ENCODE results near the gene TNRC6C. TPM values are rescaled to one million over a fixed set of nuclear protein-coding genes. Genes with fewer than 3 reads are reported as not detected.
A peak's percentile ranks its signal among the peaks of the same experiment; 100 is the strongest.

Gene TNRC6C
- total and polyA plus RNA-seq, 9 donors: 8.1 to 11.1 (median 8.8) TPM

DNA sequence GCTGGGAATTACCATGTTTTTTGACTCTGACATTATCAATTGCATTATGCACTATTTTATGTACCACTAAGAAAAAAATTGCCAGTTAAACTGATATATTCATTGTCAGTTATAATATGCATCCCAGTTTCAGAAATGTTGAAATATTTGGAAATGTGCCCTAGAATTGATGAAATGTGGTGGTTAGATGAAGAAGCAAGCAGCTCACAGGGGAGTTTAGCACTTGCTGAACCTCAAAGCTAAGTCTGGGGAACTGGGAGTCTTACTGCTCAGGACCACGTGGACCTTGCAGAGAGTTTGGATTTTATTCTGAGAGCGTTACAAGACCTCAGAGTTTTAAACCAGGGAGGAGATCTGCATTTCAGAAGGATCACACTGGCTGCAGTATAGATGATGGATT is 67.9 kb downstream of the TNRC6C start:
- Histone ChIP-seq H3K4me3 (ENCODE audit: low read length) (no peak overlapping the region), H3K27ac (ENCODE audit: low read length) (no peak overlapping the region), H3K9me3 (replicated peaks; ENCODE audit: control insufficient read depth, low read depth, low read length) (no peaks in the 10 kb centered on the region), H3K36me3 (ENCODE audit: control insufficient read depth, insufficient read depth, low read length) (peaks cover 3% of the 10 kb centered on the region), H3K27me3 (ENCODE audit: control insufficient read depth, insufficient read depth, low read length) (no peaks in the 10 kb centered on the region), H3K4me1 (ENCODE audit: control insufficient read depth, insufficient read depth, low read length) (no peaks in the 10 kb centered on the region)
- 100% methylated on average over 1 of the region's 2 CpGs for WGBS (ENCODE audit: insufficient coverage)
- no peak for DNase-seq

DNA sequence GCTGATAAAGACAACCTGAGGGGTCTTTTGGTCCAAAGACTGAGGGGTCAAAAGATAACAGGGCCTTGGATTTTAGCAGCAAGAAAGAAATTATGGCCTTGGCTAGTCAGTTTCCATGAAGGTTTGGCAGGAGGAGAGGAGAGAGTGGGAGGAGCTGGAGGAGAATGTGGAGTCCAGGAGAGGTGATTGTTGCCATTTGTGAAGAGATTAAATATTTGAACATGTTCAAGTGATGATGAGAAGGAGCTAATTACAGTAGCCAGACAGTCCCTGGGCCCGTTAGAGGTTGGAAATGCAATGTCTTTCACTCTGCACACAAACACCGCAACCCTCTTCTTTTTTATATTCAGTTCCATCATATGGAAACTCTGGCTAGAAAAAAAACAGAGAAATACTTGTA is 68.6 kb downstream of the TNRC6C start:
- no peak for DNase-seq
- WGBS (ENCODE audit: insufficient coverage): no CpG with 5 or more reads among the region's 2 CpGs
- Histone ChIP-seq H3K36me3 (ENCODE audit: control insufficient read depth, insufficient read depth, low read length) (peaks cover 6% of the 10 kb centered on the region), H3K4me1 (ENCODE audit: control insufficient read depth, insufficient read depth, low read length) (no peaks in the 10 kb centered on the region), H3K27ac (ENCODE audit: low read length) (no peak overlapping the region), H3K9me3 (replicated peaks; ENCODE audit: control insufficient read depth, low read depth, low read length) (no peaks in the 10 kb centered on the region), H3K27me3 (ENCODE audit: control insufficient read depth, insufficient read depth, low read length) (no peaks in the 10 kb centered on the region), H3K4me3 (ENCODE audit: low read length) (no peak overlapping the region)

DNA sequence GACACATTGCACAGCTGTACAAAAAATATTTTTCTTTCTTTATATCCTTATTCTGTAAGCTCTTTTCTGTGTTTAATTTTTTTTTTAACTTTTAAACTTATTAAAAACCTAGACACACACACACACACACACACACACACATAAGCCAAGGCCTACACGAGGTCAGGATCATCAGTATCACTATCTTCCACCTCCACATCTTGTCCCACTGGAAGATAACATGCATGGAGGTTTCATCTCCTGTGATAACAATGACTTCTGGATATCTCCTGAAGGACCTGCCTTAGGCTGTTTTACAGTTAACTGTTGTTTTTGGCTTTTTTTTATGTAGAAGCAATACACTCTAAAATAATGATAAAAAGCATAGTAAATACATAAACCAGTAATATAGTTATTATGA is 71.2 kb downstream of the TNRC6C start:
- no peak for DNase-seq
- H3K27me3 ChIP-seq (ENCODE audit: control insufficient read depth, insufficient read depth, low read length): no peaks in the 10 kb centered on the region
- H3K9me3 ChIP-seq (replicated peaks; ENCODE audit: control insufficient read depth, low read depth, low read length): no peaks in the 10 kb centered on the region
- no CpG with 5 or more reads among the region's 1 CpG for WGBS (ENCODE audit: insufficient coverage)
- no peak overlapping the region for H3K27ac ChIP-seq (ENCODE audit: low read length)
- no peaks in the 10 kb centered on the region for H3K4me1 ChIP-seq (ENCODE audit: control insufficient read depth, insufficient read depth, low read length)
- no peak overlapping the region for H3K4me3 ChIP-seq (ENCODE audit: low read length)
- H3K36me3 ChIP-seq (ENCODE audit: control insufficient read depth, insufficient read depth, low read length): peaks cover 9% of the 10 kb centered on the region

DNA sequence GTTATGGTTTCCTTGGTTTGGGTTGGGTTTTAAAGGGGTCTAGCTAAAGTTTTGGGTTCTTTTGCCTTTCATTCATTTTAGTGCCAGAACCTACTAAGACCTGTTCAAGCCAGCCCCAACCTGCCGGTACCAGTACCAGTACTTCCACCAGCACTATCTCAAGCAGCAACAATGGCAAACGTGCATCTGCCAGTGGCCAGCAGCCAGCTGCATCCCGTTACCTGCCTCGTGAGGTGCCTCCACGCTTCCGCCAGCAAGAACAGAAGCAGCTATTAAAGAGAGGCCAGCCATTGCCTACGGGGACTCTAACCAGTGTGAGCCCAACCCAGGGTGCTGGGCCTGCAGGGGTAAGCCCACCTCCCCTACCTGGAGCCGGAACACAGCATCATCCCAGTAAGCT is 72.9 kb downstream of the TNRC6C start:
- Histone ChIP-seq H3K27me3 (ENCODE audit: control insufficient read depth, insufficient read depth, low read length) (no peaks in the 10 kb centered on the region), H3K36me3 (ENCODE audit: control insufficient read depth, insufficient read depth, low read length) (peaks cover 15% of the 10 kb centered on the region), H3K4me1 (ENCODE audit: control insufficient read depth, insufficient read depth, low read length) (no peaks in the 10 kb centered on the region), H3K4me3 (ENCODE audit: low read length) (no peak overlapping the region), H3K27ac (ENCODE audit: low read length) (no peak overlapping the region), H3K9me3 (replicated peaks; ENCODE audit: control insufficient read depth, low read depth, low read length) (no peaks in the 10 kb centered on the region)
- WGBS (ENCODE audit: insufficient coverage): 83% methylated on average over 6 of the region's 8 CpGs
- DNase-seq: no peak

DNA sequence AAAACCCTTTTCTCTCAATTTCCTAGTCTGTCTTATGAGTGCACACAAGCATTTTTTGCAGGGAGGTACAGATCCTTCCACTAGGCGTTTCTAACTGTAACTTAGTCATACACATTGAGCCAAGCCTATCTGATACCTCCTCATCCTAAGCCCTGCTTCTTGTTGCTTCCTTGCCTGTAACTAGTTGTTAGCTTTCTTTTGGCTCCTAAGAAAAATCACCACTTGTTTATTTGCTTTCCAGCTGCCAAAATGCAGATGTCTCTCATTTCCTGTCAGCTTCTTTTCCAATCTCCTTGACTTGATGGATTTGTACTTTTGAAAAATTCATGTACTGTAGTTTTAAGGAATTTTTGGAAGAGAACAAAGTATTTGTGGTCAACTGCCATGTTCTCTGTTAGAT is 73.7 kb downstream of the TNRC6C start:
- Histone ChIP-seq H3K27me3 (ENCODE audit: control insufficient read depth, insufficient read depth, low read length) (no peaks in the 10 kb centered on the region), H3K4me1 (ENCODE audit: control insufficient read depth, insufficient read depth, low read length) (no peaks in the 10 kb centered on the region), H3K9me3 (replicated peaks; ENCODE audit: control insufficient read depth, low read depth, low read length) (no peaks in the 10 kb centered on the region), H3K4me3 (ENCODE audit: low read length) (no peak overlapping the region), H3K27ac (ENCODE audit: low read length) (no peak overlapping the region), H3K36me3 (ENCODE audit: control insufficient read depth, insufficient read depth, low read length) (peaks cover 16% of the 10 kb centered on the region)
- 27% methylated on average over 1 of the region's 1 CpG for WGBS (ENCODE audit: insufficient coverage)
- peak; percentile 31 for DNase-seq

DNA sequence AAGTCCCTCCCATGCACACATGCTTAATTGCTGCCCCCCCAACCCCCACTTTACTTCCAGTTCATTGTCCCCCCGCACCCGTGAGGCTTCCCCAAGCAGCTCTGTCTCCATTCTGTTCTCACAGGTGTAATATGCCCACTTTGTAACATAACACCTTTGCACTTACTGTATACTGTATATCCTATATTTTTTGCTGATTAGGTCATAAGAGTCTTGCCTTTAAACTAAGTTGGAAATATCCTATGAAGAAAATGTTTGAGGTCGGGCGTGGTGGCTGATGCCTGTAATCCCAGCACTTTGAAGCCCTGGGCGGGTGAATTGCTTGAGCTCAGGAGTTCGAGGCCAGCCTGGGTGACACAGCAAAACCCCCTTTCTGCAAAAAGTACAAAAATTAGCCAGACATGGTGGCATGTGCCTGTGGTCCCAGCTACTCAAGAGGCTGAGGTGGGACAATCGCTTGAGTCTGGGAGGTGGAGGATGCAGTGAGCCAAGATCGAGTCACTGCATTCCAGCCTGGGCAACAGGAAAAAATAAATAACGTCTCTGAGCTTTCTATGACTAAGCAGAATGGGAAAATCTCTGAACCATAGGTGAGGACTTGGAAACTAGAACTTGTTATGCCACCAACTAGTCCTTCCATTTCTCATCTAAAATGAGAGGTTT is 76.1 kb downstream of the TNRC6C start:
- Histone ChIP-seq H3K27me3 (ENCODE audit: control insufficient read depth, insufficient read depth, low read length) (no peaks in the 10 kb centered on the region), H3K27ac (ENCODE audit: low read length) (no peak overlapping the region), H3K36me3 (ENCODE audit: control insufficient read depth, insufficient read depth, low read length) (peaks cover 23% of the 10 kb centered on the region), H3K9me3 (replicated peaks; ENCODE audit: control insufficient read depth, low read depth, low read length) (no peaks in the 10 kb centered on the region), H3K4me1 (ENCODE audit: control insufficient read depth, insufficient read depth, low read length) (peaks cover 2% of the 10 kb centered on the region), H3K4me3 (ENCODE audit: low read length) (no peak overlapping the region)
- no peak for DNase-seq
- WGBS (ENCODE audit: insufficient coverage): 91% methylated on average over 5 of the region's 9 CpGs

DNA sequence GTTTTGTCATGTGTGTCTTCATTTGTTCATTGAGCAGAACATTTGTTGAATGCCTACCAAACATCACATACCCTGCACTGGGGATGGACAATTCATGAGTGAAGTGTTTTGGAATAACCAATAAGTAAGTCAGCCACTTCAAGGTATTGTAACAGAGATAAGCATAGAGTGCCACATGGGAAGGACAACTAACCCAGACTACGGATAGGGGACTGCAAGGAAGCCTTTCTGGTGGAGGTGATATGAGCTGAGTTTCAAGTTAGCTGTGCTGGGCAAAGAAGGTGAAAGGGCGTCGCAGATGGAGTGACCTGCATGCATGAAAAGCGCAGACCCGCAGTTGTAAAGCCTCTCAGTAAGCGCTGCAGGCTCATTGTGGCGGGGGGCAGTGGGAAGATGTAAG is 78.8 kb downstream of the TNRC6C start:
- Histone ChIP-seq H3K27me3 (ENCODE audit: control insufficient read depth, insufficient read depth, low read length) (no peaks in the 10 kb centered on the region), H3K4me1 (ENCODE audit: control insufficient read depth, insufficient read depth, low read length) (peaks cover 8% of the 10 kb centered on the region), H3K36me3 (ENCODE audit: control insufficient read depth, insufficient read depth, low read length) (peaks cover 19% of the 10 kb centered on the region), H3K27ac (ENCODE audit: low read length) (no peak overlapping the region), H3K4me3 (ENCODE audit: low read length) (no peak overlapping the region), H3K9me3 (replicated peaks; ENCODE audit: control insufficient read depth, low read depth, low read length) (no peaks in the 10 kb centered on the region)
- no peak for DNase-seq
- 92% methylated on average over 5 of the region's 7 CpGs for WGBS (ENCODE audit: insufficient coverage)

DNA sequence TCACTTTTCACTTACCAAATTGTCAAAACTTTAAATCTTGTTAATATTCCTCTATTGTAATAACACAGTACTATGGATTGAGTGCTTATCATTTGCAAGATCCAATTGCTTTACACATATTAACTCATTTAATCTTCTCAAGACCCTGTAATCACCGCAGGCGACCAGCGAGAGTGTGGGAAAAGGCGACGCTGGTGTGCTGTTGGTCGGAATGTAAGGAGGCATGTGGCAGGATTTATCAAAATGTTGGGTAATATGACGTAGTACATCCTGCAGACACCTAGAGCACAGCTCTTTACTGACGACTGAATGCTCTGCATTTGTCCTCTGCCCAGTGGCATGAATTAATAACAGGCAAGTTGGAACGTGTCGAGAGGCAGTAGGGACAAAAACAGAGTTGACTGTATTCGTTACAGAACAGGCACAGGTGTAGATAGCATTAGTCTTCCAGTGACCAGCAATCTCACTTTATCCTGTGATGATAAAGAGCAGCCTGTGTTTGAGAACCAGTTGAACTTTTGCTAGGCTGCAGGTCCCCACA is 80.3 kb downstream of the TNRC6C start:
- Histone ChIP-seq H3K4me3 (ENCODE audit: low read length) (no peak overlapping the region), H3K36me3 (ENCODE audit: control insufficient read depth, insufficient read depth, low read length) (peaks cover 17% of the 10 kb centered on the region), H3K27ac (ENCODE audit: low read length) (no peak overlapping the region), H3K9me3 (replicated peaks; ENCODE audit: control insufficient read depth, low read depth, low read length) (no peaks in the 10 kb centered on the region), H3K27me3 (ENCODE audit: control insufficient read depth, insufficient read depth, low read length) (no peaks in the 10 kb centered on the region), H3K4me1 (ENCODE audit: control insufficient read depth, insufficient read depth, low read length) (peaks cover 8% of the 10 kb centered on the region)
- no peak for DNase-seq
- WGBS (ENCODE audit: insufficient coverage): 99% methylated on average over 7 of the region's 11 CpGs

DNA sequence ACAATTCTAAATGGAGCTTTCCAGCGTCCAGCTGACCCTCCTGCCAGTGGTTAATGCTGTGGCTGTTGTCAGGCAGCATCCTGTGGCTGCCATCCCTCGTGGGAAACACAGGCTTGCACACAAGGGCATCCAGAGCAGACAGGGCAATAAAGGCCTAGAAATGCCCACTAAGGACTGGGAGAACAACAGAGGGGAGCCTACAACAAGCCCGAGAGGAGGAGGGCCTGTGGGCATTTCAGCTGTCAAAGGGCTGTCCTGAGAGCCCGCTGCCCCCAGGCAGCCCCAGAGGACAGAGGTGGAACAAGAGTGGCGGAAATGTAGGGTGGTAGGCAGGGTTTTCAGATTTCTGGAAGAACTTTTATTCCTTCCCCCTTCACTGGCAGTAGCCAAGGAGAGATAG is 81.1 kb downstream of the TNRC6C start:
- WGBS (ENCODE audit: insufficient coverage): 83% methylated on average over 4 of the region's 5 CpGs
- Histone ChIP-seq H3K4me3 (ENCODE audit: low read length) (no peak overlapping the region), H3K27me3 (ENCODE audit: control insufficient read depth, insufficient read depth, low read length) (no peaks in the 10 kb centered on the region), H3K27ac (ENCODE audit: low read length) (peak overlapping the region; percentile 63), H3K36me3 (ENCODE audit: control insufficient read depth, insufficient read depth, low read length) (peaks cover 18% of the 10 kb centered on the region), H3K4me1 (ENCODE audit: control insufficient read depth, insufficient read depth, low read length) (peaks cover 8% of the 10 kb centered on the region), H3K9me3 (replicated peaks; ENCODE audit: control insufficient read depth, low read depth, low read length) (no peaks in the 10 kb centered on the region)
- no peak for DNase-seq

DNA sequence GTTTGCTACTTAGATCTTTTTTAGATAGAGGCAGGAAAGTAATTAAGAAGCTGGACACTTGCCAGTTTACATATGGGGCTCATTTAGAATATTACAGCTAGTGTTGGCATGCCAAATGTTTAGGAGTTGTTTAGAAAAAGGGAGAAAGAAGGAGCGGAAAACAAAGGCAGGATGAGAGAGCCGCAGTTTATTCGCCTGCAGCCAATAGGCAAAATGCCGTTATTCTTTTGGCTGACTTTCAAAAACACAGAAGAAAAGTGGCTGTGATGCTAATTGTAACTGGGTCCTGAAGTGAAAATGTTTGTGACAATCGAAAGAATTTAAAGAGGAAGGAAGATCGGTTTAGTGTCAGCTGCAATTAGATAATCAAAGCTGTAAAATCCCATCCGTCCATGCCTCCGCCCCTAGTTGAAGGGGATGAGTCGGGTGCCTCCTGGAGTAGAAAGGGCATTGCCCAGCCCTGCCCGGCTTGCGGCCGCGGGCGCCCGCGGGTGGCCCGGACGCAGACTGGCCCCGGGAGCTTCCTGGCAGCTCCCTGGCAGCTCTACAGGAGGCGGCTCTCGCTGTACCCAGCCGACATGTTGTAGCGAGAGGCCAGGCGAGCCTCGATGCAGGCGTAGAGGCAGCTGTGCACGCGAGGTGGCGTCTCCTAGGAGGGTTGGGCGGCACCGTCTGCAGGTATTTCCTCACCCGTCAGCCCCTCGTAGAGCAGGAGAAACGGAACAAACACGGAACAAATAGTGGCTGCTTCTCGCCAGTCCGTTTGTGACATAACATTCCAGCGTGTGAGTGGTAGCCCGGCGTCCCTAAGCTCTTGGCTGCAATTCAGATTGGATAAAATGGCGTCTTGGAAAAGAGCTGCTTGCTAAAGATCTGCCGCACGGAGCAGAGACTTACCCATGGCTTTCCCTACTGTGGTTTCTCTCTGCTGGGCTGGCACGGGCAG is 82.2 kb downstream of the TNRC6C start:
- H3K9me3 ChIP-seq (replicated peaks; ENCODE audit: control insufficient read depth, low read depth, low read length): no peaks in the 10 kb centered on the region
- H3K4me1 ChIP-seq (ENCODE audit: control insufficient read depth, insufficient read depth, low read length): peaks cover 8% of the 10 kb centered on the region
- peak overlapping the region; percentile 96 for H3K27ac ChIP-seq (ENCODE audit: low read length)
- 44% methylated on average over 43 of the region's 44 CpGs for WGBS (ENCODE audit: insufficient coverage)
- no peaks in the 10 kb centered on the region for H3K27me3 ChIP-seq (ENCODE audit: control insufficient read depth, insufficient read depth, low read length)
- peak overlapping the region; percentile 42 for H3K4me3 ChIP-seq (ENCODE audit: low read length)
- peaks cover 15% of the 10 kb centered on the region for H3K36me3 ChIP-seq (ENCODE audit: control insufficient read depth, insufficient read depth, low read length)
- peak; percentile 82 for DNase-seq

Data from muscle of leg (tissue), 11 donors.